Measurements from ENCODE around the gene C3orf22. TPM values are rescaled to one million over a fixed set of nuclear protein-coding genes. Genes with fewer than 3 reads are reported as not detected.

C3orf22 gene
- polyA plus RNA-seq, 4 donors, result 0.06 to 0.23 TPM; not detected in 2

- DNase-seq (ENCODE audit: low read depth in 4 of 4, low spot score in 3 of 4), result no peak
Measured at GRCh38 chr3:126516936-126517290, 41.8 kb downstream of the C3orf22 start.

DNA sequence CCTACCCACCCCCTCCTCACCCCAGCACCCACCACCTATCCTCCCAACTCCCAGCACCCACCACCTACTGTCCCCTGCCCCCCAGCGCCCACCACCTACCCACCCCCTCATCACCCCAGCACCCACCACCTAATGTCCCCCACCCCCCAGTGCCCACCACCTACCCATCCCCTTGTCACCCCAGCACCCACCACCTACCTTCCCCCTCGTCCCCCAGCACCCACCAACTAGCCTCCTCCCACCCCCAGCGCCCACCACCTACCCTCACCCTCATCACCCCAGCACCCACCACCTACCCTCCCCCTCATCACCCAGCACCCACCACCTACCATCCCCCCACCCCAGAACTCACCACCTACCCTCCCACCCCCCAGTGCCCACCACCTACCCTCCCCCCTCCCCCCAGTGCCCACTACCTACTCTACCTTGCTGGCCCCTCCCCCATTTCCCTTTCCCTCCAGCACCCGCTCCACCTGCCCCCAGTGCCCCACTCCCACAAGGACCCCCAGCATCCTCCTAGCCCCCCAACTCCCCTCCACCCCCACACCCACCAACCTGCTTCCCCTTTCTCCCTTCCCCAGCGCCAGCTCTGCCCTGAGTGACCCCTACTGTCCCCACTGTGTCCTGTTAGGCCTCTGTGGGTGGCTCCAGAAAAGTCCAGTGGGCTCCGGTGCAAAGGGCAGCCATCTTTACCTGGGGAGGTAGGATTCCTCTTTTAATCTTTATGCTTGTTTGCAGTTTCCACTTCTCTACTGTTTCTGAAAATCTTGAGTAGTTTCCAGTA lies 42.4 kb downstream of the C3orf22 start:
- DNase-seq (ENCODE audit: low read depth in 4 of 4, low spot score in 3 of 4), result no peak

DNA sequence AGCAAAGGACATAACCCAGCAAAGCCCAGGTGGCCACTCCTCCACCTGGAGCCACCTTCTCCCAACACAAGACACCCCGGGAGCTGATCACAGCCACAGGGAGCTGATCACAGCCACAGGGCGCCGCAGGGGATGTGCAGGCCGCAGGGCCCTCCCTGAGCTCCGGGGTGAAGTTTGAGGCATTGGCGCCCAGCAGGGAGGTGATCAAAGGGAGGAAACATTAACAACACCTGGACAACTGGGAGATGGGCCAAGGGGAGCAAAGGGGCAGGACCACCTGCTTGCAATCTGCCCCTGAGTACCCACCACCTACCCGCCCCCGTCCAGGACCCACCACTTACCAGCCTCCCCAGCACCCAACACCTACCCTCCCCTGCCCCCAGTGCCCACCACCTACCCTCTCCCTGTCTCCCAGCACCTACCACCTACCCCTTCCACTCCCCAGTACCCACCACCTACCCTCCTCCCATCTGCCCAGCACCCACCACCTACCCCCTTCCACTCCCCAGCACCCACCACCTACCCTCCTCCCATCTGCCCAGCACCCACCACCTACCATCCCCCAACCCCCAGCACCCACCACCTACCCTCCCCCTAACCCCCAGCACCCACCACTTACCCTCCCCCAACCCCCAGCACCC lies 43.5 kb downstream of the C3orf22 start:
- DNase-seq (ENCODE audit: low read depth in 4 of 4, low spot score in 3 of 4), result no peak

DNA sequence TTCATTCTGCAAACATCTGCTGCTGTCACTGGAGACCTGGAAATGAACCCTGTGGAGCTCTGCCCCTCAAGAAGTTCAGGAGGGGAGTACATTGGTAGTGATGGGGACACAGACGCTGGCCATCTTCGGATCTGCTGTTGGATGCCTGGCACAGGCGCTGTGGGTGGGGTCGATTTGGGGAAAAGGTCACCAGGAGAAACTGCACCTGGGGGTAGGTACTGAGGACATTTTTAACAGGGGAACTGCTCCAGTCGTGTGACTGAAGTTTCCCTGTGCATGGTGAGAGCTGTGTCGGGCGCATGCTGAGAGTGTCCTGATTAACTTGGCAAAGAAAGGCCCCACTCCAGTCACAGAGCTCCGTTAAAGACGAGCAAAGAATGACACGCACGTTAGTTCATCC lies 44.6 kb downstream of the C3orf22 start:
- no peak for DNase-seq (ENCODE audit: low read depth in 4 of 4, low spot score in 3 of 4)

GRCh38 chr3:126512916-126513650 lies 45.6 kb downstream of the C3orf22 start:
- no peak for DNase-seq (ENCODE audit: low read depth in 4 of 4, low spot score in 3 of 4)

- no peak for DNase-seq (ENCODE audit: low read depth in 4 of 4, low spot score in 3 of 4)
Measured at GRCh38 chr3:126512026-126512425, 46.7 kb downstream of the C3orf22 start.

DNA sequence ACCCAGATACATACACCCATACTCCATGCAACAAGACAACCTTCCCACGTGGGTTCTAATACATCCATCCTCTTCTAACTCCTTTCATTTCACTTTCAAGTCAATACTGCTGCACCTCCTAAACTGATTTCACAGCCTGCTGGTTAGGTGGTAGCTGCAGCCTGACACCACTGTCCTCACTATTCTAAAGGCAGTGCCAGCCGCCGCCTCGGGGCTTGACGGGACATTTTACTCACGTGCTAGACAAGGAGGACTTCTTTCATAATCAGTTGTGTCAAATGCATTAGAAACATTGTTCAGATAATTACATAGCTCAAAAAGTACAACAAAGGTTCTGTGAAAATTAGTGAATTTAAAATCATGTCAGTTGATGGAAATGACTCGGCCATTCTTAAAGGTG lies 47.4 kb downstream of the C3orf22 start:
- DNase-seq (ENCODE audit: low read depth in 4 of 4, low spot score in 3 of 4), result no peak

- DNase-seq (ENCODE audit: low read depth in 4 of 4, low spot score in 3 of 4), result no peak
Measured at GRCh38 chr3:126510308-126510910, 48.3 kb downstream of the C3orf22 start.

- DNase-seq (ENCODE audit: low read depth in 4 of 4, low spot score in 3 of 4), result no peak
Measured at GRCh38 chr3:126509597-126510307, 49.0 kb downstream of the C3orf22 start.

DNA sequence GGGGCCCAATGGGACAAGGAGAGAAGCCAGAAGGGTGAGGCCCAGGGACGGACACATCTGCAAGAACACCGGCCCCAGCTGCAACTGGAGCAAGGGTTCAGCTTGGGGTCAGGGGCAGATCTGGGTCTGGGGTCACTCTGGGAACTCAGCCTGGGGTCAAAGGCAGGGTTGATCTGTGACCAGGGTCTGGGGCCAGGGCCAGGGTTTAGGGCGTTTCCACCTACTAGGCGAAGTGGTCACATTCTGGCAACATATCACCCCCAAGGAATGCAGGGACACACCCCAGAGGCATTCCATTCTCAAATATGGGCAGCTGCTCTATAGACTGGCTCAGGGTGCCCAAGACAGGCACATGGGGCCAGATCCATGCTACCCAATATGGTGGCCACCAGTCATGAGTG lies 50.2 kb downstream of the C3orf22 start:
- DNase-seq (ENCODE audit: low read depth in 4 of 4, low spot score in 3 of 4), result no peak

- no peak for DNase-seq (ENCODE audit: low read depth in 4 of 4, low spot score in 3 of 4)
Measured at GRCh38 chr3:126507886-126508285, 50.8 kb downstream of the C3orf22 start.

DNA sequence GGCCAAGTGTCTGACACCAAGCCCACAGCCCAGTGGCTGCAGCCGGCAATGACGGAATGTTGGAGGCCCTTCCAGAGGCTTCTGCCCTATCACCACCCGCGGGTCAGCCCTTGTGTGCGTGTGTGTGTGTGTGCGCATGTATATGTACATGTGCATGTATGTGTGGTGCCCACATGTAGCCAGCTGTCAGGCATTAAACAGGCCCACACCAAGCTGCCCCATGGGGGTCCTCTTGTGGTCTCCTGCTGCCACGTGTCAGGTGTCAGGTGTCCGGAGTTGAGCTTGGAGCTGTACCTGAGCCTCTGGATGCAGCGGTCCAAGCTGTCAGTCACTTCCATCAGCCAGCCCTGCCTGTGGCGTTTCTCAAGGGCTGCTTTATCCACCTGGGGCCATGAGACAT lies 55.0 kb downstream of the C3orf22 start:
- DNase-seq (ENCODE audit: low read depth in 4 of 4, low spot score in 3 of 4), result no peak

DNA sequence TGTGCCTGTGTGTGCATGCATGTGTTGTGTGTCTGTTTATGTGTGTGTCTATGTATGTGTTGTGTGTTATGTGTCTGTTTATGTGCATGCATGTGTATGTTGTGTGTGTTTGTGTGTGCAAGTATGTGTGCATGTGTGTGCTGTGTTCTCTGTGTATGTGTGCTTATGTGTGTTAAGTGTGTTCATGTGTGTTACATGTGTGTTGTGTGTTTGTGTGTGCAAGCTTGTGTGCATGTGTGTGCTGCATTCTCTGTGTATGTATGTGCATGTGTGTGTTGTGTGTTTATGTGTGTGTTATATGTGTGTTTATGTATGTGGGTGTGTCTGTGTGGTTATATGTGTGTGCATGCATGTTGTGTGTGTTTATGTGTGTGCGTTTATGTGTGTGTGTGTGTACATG lies 56.1 kb downstream of the C3orf22 start:
- DNase-seq (ENCODE audit: low read depth in 4 of 4, low spot score in 3 of 4), result no peak

GRCh38 chr3:126501736-126502135 lies 57.0 kb downstream of the C3orf22 start:
- DNase-seq (ENCODE audit: low read depth in 4 of 4, low spot score in 3 of 4), result no peak

- DNase-seq (ENCODE audit: low read depth in 4 of 4, low spot score in 3 of 4), result no peak
Measured at GRCh38 chr3:126501054-126501453, 57.7 kb downstream of the C3orf22 start.

GRCh38 chr3:126500016-126500415 lies 58.7 kb downstream of the C3orf22 start:
- DNase-seq (ENCODE audit: low read depth in 4 of 4, low spot score in 3 of 4), result no peak

Other genes starting within 250 kb of the C3orf22 start
- gene KLF15, start 201.5 kb downstream of the C3orf22 start, polyA plus RNA-seq (ENCODE audit: insufficient read length in 4 of 4), result 10 to 100 TPM; 12.0 to 14.5 (median 13.1) TPM
- 1 to 10 TPM in 3 of 4 donors, under 1 TPM in 1; 0.44 to 1.6 (median 1.3) TPM for gene CFAP100, start 164.0 kb downstream of the C3orf22 start, polyA plus RNA-seq (ENCODE audit: insufficient read length in 4 of 4)
- gene ZXDC, start 83.0 kb downstream of the C3orf22 start, polyA plus RNA-seq (ENCODE audit: insufficient read length in 4 of 4), result 10 to 100 TPM; 31.6 to 35.5 (median 34.7) TPM
- under 1 TPM; 0.07 to 0.14 (median 0.10) TPM for gene UROC1, start 41.2 kb downstream of the C3orf22 start, polyA plus RNA-seq (ENCODE audit: insufficient read length in 4 of 4)
- 1 to 10 TPM; 3.7 to 6.6 (median 4.5) TPM for gene CHST13, start 34.8 kb downstream of the C3orf22 start, polyA plus RNA-seq (ENCODE audit: insufficient read length in 4 of 4)
- gene TXNRD3, start 96.2 kb upstream of the C3orf22 start, polyA plus RNA-seq (ENCODE audit: insufficient read length in 4 of 4), result 10 to 100 TPM; 16.5 to 20.0 (median 18.6) TPM
- 10 to 100 TPM; 17.5 to 23.2 (median 18.1) TPM for gene CHCHD6, start 145.3 kb upstream of the C3orf22 start, polyA plus RNA-seq (ENCODE audit: insufficient read length in 4 of 4)

Data from right renal pelvis (tissue), 4 donors.